ENCODE results near the gene CYP19A1.

- TF ChIP-seq CTCF (IDR thresholded peaks at IDR 0.05; ENCODE audit: low read depth, low read length, poor library complexity, severe bottlenecking), result no peak
- no peak for TF ChIP-seq EZH2phosphoT487 (IDR thresholded peaks at IDR 0.05; ENCODE audit: borderline replicate concordance, low read length)
Measured at GRCh38 chr15:51193526-51193925, 144.9 kb downstream of the CYP19A1 start.
